22Rv1 (cell line): Measurements from ENCODE around the gene CHD6.

Experiments
- CTCF ChIP-seq: fragments of 450-650 bp; IDR thresholded peaks from 2 replicates; pipeline ENCODE4 v1.5.1; 2017; ENCODE audit warnings: mild to moderate bottlenecking
- ZFX ChIP-seq: fragments of 450-650 bp; IDR thresholded peaks from 2 replicates; pipeline ENCODE4 v1.6.1; 2017; ENCODE audit warnings: antibody characterized with exemption, borderline replicate concordance

- TF ChIP-seq CTCF (no peak), ZFX (no peak)
Observed at GRCh38 chr20:41534170-41534569, 84.0 kb downstream of the CHD6 start.
